DOHH2 (cell line): ENCODE results near the gene CTDSP1.

Experiments
- H3F3A ChIP-seq: fragments of 200-600 bp; sonication (generic), shearing (Covaris generic); 2 replicates; pipeline ENCODE4 v1.6.0; 2016; ENCODE audit warnings: antibody characterized with exemption, mild to moderate bottlenecking; ENCODE audit not compliant: control insufficient read depth, insufficient read depth
- H3K27ac ChIP-seq: fragments of 200-600 bp; sonication (generic); 2 replicates; pipeline ENCODE4 v1.5.1; 2014; ENCODE audit warnings: low read depth, mild to moderate bottlenecking, low read length, moderate library complexity
- H3K27me3 ChIP-seq: fragments of 200-600 bp; sonication (generic); 2 replicates; pipeline ENCODE4 v1.6.1; 2014; ENCODE audit warnings: mild to moderate bottlenecking, low read length, mixed read lengths; ENCODE audit not compliant: control insufficient read depth
- H3K36me3 ChIP-seq: fragments of 200-600 bp; sonication (generic); 2 replicates; pipeline ENCODE4 v1.6.1; 2014; ENCODE audit warnings: mild to moderate bottlenecking, low read length, moderate library complexity, mixed read lengths; ENCODE audit not compliant: control insufficient read depth
- H3K4me1 ChIP-seq: fragments of 200-600 bp; sonication (generic); 2 replicates; pipeline ENCODE4 v1.6.1; 2014; ENCODE audit warnings: mild to moderate bottlenecking, low read length, mixed read lengths; ENCODE audit not compliant: control insufficient read depth
- H3K4me2 ChIP-seq: fragments of 200-600 bp; sonication (generic); 2 replicates; pipeline ENCODE4 v1.6.0; 2014; ENCODE audit warnings: mild to moderate bottlenecking, low read length, moderate library complexity
- H3K4me3 ChIP-seq: fragments of 200-600 bp; sonication (generic); 2 replicates; pipeline ENCODE4 v1.5.1; 2014; ENCODE audit warnings: mild to moderate bottlenecking, low read length, mixed read lengths
- H3K79me2 ChIP-seq: fragments of 200-600 bp; sonication (generic); 2 replicates; pipeline ENCODE4 v1.6.1; 2014; ENCODE audit warnings: mild to moderate bottlenecking, low read length, mixed read lengths; ENCODE audit not compliant: control insufficient read depth
- H3K9me2 ChIP-seq: fragments of 200-600 bp; sonication (generic); replicated peaks from 2 replicates; pipeline ENCODE4 v1.6.1; 2014; ENCODE audit warnings: mild to moderate bottlenecking, low read length, mixed read lengths; ENCODE audit not compliant: control insufficient read depth
- H3K9me3 ChIP-seq: fragments of 200-600 bp; sonication (generic); 2 replicates; pipeline ENCODE4 v1.6.1; 2014; ENCODE audit warnings: antibody characterized with exemption, low read length, mixed read lengths; ENCODE audit not compliant: control insufficient read depth, insufficient read depth
- H4K20me1 ChIP-seq: fragments of 200-600 bp; sonication (generic); 2 replicates; pipeline ENCODE4 v1.6.0; 2014; ENCODE audit warnings: low read depth, mild to moderate bottlenecking, antibody characterized with exemption, low read length, moderate library complexity; ENCODE audit not compliant: control insufficient read depth, insufficient read depth
- EZH2phosphoT487 ChIP-seq: fragments of 200-600 bp; sonication (generic); IDR thresholded peaks from 2 replicates; pipeline ENCODE4 v1.6.1; 2017; ENCODE audit warnings: borderline replicate concordance, mild to moderate bottlenecking, antibody characterized with exemption, low read length, moderate library complexity, mixed read lengths
- TF ChIP-seq, protein P1 (sequence below): fragments of 200-600 bp; sonication (generic); IDR thresholded peaks from one replicate; pipeline ENCODE4 v1.5.1; 2014; ENCODE audit warnings: antibody characterized with exemption, mild to moderate bottlenecking, low read depth, low read length; ENCODE audit not compliant: poor library complexity, severe bottlenecking

The CTDSP1 gene

DNA sequence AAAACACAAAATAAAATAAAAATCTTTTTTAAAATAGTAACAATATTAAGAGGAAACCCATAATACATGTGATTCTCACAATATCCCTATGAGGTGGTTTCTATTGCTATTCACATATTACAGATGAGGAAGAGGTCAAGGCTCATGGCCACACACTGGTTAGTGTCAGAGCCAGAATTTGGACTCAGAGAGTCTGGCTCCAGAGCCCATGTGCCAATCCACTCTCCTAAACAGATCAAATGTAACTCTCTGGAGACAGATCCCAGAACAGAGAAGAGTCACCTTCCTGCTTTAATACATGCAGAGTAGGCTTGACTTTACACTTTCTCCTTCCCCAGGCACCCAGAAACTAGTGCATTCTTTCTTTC, 27.7 kb upstream of the CTDSP1 start:
- H3K27ac ChIP-seq, result peak overlapping the region; percentile 91
- H3K4me2 ChIP-seq, result peak overlapping the region; percentile 85
- no peaks in the 10 kb centered on the region for H3K36me3 ChIP-seq
- H3F3A ChIP-seq, result peaks cover 41% of the 10 kb centered on the region
- no peaks in the 10 kb centered on the region for H3K79me2 ChIP-seq
- H3K4me3 ChIP-seq, result no peak overlapping the region
- no peaks in the 10 kb centered on the region for H3K27me3 ChIP-seq
- H3K4me1 ChIP-seq, result peaks cover 76% of the 10 kb centered on the region
- no peaks in the 10 kb centered on the region for H3K9me3 ChIP-seq
- no peaks in the 10 kb centered on the region for H4K20me1 ChIP-seq
- H3K9me2 ChIP-seq, result no peaks in the 10 kb centered on the region
- no peak for TF ChIP-seq EZH2phosphoT487
- TF ChIP-seq, protein P1, sequence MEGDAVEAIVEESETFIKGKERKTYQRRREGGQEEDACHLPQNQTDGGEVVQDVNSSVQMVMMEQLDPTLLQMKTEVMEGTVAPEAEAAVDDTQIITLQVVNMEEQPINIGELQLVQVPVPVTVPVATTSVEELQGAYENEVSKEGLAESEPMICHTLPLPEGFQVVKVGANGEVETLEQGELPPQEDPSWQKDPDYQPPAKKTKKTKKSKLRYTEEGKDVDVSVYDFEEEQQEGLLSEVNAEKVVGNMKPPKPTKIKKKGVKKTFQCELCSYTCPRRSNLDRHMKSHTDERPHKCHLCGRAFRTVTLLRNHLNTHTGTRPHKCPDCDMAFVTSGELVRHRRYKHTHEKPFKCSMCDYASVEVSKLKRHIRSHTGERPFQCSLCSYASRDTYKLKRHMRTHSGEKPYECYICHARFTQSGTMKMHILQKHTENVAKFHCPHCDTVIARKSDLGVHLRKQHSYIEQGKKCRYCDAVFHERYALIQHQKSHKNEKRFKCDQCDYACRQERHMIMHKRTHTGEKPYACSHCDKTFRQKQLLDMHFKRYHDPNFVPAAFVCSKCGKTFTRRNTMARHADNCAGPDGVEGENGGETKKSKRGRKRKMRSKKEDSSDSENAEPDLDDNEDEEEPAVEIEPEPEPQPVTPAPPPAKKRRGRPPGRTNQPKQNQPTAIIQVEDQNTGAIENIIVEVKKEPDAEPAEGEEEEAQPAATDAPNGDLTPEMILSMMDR, result no peak

DNA sequence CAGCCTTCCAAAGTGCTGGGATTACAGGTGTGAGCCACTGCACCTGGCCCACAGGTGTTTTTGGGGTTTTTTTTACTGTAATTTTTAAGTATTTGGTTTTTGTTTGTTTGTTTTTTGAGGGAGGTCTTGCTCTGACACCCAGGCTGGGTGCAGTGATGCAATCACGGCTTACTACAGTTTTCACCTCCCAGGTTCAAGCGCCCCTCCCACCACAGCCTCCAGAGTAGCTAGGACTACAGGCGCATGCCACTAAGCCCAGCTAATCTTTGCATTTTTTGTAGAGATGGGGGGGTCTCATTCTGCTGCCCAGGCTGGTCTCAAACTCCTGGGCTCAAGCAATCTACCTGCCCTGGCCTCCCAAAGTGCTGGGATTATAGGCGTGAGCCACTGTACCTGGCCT, 24.9 kb upstream of the CTDSP1 start:
- peaks cover 25% of the 10 kb centered on the region for H3F3A ChIP-seq
- no peak overlapping the region for H3K4me2 ChIP-seq
- no peaks in the 10 kb centered on the region for H3K79me2 ChIP-seq
- TF ChIP-seq, protein P1, result no peak
- TF ChIP-seq EZH2phosphoT487, result no peak
- no peaks in the 10 kb centered on the region for H3K9me3 ChIP-seq
- no peaks in the 10 kb centered on the region for H3K9me2 ChIP-seq
- peaks cover 48% of the 10 kb centered on the region for H3K4me1 ChIP-seq
- no peak overlapping the region for H3K27ac ChIP-seq
- no peaks in the 10 kb centered on the region for H4K20me1 ChIP-seq
- no peaks in the 10 kb centered on the region for H3K36me3 ChIP-seq
- no peak overlapping the region for H3K4me3 ChIP-seq
- no peaks in the 10 kb centered on the region for H3K27me3 ChIP-seq

DNA sequence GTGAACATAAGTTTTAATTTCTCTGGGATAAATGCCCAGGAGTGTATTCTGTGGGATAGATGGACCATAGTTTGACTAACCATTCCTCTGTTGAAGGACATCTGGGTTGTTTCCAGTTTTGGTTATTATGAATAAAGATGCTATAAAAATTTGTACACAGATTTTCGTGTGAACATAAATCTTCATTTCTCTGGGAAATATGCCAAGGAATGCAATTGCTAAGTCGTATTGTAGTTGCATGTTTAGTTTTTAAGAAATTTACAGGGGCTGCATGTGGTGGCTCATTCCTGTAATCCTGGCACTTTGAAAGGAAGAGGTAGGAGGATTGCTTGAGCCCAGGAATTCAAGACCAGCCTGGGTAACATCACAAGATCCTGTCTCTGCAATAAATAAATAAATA, 24.5 kb upstream of the CTDSP1 start:
- no peak overlapping the region for H3K27ac ChIP-seq

More for the DNA sequence above, 24.5 kb upstream of the CTDSP1 start:
- Histone ChIP-seq H3K9me2 (no peaks in the 10 kb centered on the region), H3K36me3 (no peaks in the 10 kb centered on the region), H3K79me2 (no peaks in the 10 kb centered on the region), H3K27me3 (no peaks in the 10 kb centered on the region), H3F3A (peaks cover 21% of the 10 kb centered on the region), H3K9me3 (no peaks in the 10 kb centered on the region), H3K4me3 (no peak overlapping the region), H3K4me2 (no peak overlapping the region), H4K20me1 (no peaks in the 10 kb centered on the region), H3K4me1 (peaks cover 43% of the 10 kb centered on the region)
- TF ChIP-seq EZH2phosphoT487, result no peak
- TF ChIP-seq, protein P1, result no peak
